Measurements from ENCODE around the gene MMP23B.

MMP23B gene

GRCh38 chr1:1620433-1621139, 11.4 kb upstream of the MMP23B start:
- DNase-seq (ENCODE audit: low read depth in 2 of 2) = no peak

DNA sequence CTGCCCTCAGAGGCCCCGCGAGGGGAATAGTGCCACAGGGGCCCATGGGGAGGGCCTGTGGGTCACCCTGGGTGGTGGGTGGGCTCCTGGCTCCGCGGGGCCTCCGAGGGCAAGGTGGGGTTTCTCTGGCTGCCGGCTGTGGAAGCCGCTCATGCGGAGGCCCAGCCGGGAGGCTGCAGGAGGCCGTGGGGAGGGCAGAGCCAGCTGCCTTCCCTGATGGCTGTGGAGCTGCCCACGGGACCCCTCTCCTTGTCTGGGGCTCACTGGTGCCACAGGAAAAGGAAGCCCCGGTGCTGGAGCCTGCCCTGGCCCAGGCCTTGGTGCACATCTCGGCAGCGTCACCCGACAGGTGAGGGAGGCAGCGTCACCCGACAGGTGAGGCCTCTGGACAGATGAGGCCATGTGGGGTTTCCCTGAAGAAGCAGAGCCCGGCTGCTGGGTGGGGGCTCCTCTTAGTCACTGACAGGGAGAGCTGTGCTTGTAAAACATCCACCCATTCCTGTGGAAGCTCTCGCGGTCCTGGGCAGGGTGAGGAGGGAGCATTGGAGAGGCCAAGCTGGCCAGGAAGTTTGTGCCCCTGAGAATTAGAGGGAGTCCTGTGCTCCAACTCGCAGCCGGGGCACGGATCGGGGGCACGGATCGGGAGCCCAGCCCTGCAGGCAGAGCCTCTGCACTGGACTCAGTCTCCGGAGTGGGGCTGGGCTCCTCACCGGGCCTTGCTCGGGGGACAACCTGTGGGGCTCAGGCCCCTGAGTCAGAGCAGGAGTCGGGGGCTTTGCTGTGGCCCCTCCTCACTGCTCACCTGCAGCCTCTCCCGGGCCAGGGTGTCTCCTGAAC, 10.6 kb upstream of the MMP23B start:
- DNase-seq (ENCODE audit: low read depth in 2 of 2) = no peak

DNA sequence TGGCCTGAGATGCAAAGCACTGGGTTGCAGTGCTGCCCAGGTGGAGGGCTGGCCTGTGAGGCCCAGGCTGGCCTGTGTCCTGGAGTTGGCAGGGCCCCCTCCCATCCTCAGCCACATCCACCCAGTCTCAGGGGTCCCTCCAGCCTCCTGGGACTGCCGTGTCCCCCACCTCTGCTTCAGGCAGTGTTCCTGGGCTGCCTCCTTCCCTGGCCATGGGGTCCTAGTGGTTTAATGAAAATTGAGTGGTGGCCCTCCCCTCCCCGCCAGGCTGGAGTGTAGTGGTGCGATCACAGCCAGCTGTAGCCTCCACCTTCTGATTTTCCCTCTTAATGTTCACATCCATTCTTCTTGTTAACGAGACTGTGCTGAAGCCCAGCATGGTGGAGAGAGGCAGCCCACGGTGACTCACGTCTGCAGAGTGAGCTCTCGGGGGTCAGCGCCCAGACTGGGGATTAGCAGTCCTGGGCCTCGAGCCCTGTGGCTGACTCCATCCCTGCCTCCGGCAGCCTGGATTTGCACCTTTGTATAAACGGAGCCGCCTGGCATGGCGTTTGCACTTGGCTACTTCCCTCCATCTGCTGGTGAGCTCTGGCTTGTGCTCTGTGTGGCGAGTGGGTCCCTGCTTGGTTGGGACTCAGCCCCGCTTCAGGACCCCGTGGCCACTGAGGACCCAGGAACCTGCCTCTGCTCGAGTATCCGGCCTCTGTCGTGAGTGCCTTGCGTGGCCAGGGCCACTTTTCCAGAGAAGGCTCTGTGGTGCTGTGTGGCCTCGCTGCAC, 9.8 kb upstream of the MMP23B start:
- DNase-seq (ENCODE audit: low read depth in 2 of 2) = no peak

GRCh38 chr1:1622788-1623094, 9.2 kb upstream of the MMP23B start:
- DNase-seq (ENCODE audit: low read depth in 2 of 2) = no peak

DNA sequence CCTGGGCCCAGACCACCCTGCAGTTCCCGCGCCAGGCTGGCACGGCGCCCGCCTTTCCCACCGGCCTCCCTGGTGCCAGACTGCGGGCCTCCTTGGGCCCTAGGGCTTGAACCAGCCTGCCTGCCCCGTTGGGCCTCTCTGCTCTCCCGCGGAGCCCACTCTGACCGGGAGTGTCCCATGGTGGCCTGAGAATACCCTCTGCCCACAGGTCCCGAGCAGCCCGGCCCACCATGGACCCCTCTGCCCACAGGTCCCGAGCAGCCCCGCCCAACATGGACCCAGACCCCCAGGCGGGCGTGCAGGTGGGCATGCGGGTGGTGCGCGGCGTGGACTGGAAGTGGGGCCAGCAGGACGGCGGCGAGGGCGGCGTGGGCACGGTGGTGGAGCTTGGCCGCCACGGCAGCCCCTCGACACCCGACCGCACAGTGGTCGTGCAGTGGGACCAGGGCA, 8.8 kb upstream of the MMP23B start:
- no peak for DNase-seq (ENCODE audit: low read depth in 2 of 2)

DNA sequence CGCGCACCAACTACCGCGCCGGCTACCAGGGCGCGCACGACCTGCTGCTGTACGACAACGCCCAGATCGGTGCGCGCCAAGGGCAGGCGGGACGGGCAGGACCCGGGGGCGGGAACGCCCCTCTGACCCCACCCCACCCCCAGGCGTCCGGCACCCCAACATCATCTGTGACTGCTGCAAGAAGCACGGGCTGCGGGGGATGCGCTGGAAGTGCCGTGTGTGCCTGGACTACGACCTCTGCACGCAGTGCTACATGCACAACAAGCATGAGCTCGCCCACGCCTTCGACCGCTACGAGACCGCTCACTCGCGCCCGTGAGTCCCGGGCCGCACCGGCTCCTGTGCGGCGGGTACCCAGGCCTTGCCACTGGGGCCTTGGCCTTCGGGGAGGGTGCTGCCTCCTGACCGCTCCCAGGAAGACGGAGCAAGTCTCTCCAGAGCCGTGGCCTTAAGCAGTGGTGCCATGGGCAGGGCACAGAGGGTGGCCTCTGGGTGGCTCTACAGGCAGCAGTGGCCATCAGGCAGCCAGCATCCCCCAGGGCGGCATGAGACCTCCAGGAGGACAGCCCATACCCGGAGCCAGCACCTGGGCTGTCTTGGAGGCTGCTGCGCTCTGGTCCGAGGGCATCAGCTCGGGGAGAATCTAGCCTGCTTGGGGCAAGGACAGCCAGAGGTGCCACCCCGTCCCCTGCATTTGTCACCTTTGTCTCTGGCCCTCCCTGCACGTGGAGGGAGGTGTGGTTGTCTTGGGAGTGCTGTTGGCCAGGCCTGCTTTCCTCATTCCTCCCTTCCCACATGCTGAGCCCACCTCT, 8.1 kb upstream of the MMP23B start:
- DNase-seq (ENCODE audit: low read depth in 2 of 2) = no peak

DNA sequence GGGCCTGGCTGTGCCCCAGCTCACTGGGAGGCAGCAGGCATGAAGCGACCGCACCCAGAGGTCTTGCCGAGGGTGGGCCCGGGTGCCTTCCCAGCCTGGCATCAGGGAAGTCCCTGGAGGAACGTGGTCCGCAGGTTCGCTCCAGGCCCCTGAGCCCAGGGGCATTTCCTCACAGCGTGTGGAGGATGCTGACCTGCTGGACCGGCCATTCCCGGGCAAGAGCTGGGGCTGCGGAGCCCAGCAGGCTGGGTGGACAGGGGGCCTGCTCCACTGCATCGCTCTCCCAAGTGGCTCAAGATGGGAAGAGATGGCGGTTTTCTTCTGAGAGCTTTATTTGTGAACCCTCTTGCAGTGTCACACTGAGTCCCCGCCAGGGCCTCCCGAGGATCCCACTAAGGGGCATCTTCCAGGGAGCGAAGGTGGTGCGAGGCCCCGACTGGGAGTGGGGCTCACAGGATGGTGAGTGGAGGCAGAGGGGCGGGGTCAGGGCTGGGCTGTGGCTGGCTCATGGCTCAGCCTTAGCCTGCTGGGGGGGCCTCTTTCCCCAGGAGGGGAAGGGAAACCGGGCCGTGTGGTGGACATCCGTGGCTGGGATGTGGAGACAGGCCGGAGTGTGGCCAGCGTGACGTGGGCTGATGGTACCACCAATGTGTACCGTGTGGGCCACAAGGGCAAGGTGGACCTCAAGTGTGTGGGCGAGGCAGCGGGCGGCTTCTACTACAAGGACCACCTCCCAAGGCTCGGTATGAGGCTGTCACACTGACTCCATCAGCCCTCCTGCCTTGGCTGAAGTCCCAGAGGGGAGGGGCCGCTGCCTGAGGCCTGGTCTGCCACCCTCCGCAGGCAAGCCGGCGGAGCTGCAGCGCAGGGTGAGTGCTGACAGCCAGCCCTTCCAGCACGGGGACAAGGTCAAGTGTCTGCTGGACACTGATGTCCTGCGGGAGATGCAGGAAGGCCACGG, 7.2 kb upstream of the MMP23B start:
- DNase-seq (ENCODE audit: low read depth in 2 of 2) = no peak

- no peak for DNase-seq (ENCODE audit: low read depth in 2 of 2)
Observed at GRCh38 chr1:1625404-1625775, 6.6 kb upstream of the MMP23B start.

- no peak for DNase-seq (ENCODE audit: low read depth in 2 of 2)
Observed at GRCh38 chr1:1625824-1626206, 6.2 kb upstream of the MMP23B start.

- DNase-seq (ENCODE audit: low read depth in 2 of 2) = no peak
Observed at GRCh38 chr1:1626207-1627141, 5.5 kb upstream of the MMP23B start.

- DNase-seq (ENCODE audit: low read depth in 2 of 2) = no peak
Observed at GRCh38 chr1:1627261-1627828, 4.6 kb upstream of the MMP23B start.

DNA sequence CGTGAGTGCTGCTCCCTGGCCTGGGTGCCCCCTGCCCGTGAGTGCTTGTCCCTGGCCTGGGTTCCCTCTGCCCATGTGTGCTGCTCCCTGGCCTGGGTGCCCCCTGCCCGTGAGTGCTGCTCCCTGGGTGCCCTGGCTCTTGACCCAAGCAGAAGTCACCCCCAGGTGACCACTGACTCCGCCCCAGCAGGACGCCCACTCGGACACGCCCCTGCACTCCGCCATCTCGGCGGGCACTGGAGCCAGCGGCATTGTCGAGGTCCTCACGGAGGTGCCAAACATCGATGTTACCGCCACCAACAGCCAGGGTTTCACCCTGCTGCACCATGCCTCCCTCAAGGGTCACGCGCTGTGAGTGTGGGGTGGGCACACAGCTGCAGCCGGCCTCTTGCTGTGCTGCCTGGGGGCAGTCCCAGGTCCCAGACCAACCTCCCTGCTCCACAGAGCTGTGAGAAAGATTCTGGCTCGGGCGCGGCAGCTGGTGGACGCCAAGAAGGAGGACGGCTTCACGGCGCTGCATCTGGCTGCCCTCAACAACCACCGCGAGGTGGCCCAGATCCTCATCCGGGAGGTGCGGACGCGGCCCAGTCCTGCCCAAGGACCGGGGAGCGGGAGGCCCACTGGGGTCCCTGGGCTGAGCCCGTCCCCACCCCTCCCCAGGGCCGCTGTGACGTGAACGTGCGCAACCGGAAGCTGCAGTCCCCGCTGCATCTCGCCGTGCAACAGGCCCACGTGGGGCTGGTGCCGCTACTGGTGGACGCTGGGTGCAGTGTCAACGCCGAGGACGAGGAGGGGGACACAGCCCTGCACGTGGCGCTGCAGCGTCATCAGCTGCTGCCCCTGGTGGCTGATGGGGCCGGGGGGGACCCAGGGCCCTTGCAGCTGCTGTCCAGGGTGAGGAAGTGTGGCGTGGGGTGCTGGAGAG, 3.9 kb upstream of the MMP23B start:
- DNase-seq (ENCODE audit: low read depth in 2 of 2) = no peak

- peak in 1 of 2 donors; percentile 41 for DNase-seq (ENCODE audit: low read depth in 2 of 2)
Observed at GRCh38 chr1:1628754-1629429, 3.1 kb upstream of the MMP23B start.

- DNase-seq (ENCODE audit: low read depth in 2 of 2) = peak; percentile 41 to 42
Observed at GRCh38 chr1:1629430-1630190, 2.4 kb upstream of the MMP23B start.

- peak; percentile 89 for DNase-seq (ENCODE audit: low read depth in 2 of 2)
Observed at GRCh38 chr1:1630191-1630964, 1.6 kb upstream of the MMP23B start.
